Coronary artery (tissue), 2 donors: ENCODE measurements around the gene DCAF8L2.

Experiments
- DNase-seq: peaks from one replicate; pipeline ENCODE4 v3.0.0-alpha.2; 2017; ENCODE audit warnings: low spot score
- H3K27ac ChIP-seq, 2 donors: fragments of 200-600 bp; sonication (generic); one replicate each; pipeline ENCODE4 v1.5.1; 2016 to 2019
- H3K4me3 ChIP-seq: fragments of 200-600 bp; sonication (generic); 2 replicates; pipeline ENCODE4 v1.5.1; 2016; ENCODE audit warnings: mild to moderate bottlenecking, moderate library complexity
- TF ChIP-seq, protein P1 (sequence below): fragments of 200-600 bp; sonication (generic); IDR thresholded peaks from one replicate; pipeline ENCODE4 v1.5.1; 2019; ENCODE audit warnings: antibody characterized with exemption

Gene DCAF8L2

DNA sequence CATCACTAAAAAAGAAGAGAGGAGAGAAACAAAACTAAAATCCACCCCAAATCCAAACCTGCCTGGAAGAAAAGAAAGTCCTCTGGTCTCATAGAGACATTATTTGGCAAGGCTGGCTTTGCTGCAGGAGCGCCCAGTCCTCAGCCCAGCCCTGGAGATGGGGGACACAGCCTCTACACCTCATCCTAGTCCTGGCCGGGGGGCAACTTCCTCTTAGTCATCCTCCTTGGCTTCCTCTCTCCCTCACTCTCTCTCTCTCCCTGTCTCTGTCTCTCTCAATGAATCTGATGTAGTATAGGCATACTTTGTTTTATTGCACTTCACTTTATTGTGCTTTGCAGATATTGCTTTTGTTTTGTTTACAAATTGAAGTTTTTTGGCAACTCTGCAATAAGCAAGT lies 161.8 kb downstream of the DCAF8L2 start:
- no peak overlapping the region for H3K27ac ChIP-seq

DNA sequence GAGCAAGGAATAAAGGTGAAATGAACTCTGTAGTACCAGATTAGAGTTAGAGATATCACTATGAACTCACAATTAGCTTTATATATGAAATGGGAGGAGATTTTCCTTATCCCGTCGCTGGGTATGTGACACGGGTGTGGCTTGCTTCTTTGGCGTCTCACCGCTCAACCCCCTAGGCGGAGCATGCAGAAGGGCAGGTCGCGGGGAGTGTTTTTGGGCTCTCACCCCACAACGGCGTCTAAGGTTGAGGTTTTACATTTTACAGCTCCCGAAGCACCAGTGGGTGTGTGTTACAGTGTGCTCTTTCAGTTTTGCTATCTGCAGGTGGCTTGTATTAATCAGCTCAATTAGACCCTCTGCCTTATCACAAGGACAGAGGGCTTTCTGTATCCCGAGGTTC lies 175.6 kb downstream of the DCAF8L2 start:
- no peak for DNase-seq
- Histone ChIP-seq H3K4me3 (no peak overlapping the region), H3K27ac (no peak overlapping the region)
- TF ChIP-seq, protein P1, sequence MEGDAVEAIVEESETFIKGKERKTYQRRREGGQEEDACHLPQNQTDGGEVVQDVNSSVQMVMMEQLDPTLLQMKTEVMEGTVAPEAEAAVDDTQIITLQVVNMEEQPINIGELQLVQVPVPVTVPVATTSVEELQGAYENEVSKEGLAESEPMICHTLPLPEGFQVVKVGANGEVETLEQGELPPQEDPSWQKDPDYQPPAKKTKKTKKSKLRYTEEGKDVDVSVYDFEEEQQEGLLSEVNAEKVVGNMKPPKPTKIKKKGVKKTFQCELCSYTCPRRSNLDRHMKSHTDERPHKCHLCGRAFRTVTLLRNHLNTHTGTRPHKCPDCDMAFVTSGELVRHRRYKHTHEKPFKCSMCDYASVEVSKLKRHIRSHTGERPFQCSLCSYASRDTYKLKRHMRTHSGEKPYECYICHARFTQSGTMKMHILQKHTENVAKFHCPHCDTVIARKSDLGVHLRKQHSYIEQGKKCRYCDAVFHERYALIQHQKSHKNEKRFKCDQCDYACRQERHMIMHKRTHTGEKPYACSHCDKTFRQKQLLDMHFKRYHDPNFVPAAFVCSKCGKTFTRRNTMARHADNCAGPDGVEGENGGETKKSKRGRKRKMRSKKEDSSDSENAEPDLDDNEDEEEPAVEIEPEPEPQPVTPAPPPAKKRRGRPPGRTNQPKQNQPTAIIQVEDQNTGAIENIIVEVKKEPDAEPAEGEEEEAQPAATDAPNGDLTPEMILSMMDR = no peak

More for the DNA sequence above, 161.8 kb downstream of the DCAF8L2 start:
- TF ChIP-seq, protein P1 = no peak
- DNase-seq = no peak
- H3K4me3 ChIP-seq = no peak overlapping the region

DNA sequence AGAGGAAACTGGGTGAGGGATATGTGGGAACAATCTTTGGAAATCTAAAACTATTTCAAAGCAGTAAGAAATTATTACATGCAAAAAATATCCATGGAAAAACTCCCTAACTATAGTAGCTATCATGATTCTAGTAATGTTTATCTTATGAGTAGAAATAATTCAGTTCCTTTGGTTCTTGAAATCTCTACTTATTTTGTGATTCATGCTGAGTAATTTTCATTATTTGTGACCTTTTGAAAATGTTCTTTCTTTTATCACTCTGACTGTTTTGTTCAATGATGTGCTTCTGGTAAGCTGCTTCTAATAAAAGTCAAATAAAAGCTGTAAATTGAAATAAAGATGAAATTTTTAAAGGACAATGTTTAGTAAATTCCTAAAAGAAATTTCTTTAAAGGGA lies 177.2 kb downstream of the DCAF8L2 start:
- DNase-seq = no peak
- Histone ChIP-seq H3K27ac (no peak overlapping the region), H3K4me3 (no peak overlapping the region)
- TF ChIP-seq, protein P1 = no peak

DNA sequence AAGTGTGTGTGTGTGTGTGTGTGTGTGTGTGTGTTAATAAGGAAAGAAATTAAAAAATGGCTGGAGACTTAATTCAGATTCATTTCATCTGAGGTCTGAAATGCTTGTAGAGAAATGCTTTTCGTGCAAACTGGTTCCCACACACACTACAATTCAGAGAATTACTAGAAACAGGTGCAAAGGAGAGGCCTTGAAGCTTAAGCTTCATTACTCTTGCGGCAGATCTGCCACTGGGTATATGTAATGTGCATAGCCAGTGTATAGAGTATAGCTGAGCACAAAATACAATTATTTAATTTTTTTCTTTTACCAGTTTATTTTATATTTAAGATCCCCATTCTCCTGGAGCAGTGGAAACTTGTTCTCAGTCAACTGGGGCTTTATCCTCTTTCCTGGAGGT lies 185.8 kb downstream of the DCAF8L2 start:
- TF ChIP-seq, protein P1 = no peak
- no peak overlapping the region for H3K4me3 ChIP-seq
- DNase-seq = no peak
- H3K27ac ChIP-seq = no peak overlapping the region

DNA sequence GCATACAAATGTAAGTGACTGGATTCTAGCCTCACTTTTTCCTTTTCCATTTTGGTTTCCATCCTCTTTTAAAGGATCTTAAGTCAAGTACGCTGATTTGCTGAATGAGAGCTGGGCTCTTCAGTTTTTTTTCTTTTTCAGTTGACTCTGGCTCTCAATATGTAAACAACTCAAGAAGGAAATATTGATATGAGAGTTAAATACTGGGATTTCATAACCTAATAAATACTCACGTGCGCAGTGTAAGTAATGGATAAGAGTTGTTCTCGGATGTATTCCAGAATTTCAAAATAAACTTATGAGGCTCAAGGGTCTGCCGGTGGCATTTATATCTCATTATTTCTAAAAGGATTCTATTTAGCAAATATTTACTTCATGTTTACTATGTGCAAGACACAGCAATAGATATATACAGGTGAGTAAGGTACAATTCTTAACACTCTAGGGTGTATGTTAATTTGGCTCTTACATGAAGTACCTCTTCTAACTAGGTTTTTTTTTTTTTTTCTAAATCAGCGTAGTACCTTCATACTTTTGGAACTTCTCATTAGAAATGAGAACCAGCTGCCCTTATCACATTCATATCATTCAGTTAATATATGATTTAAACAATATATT lies 206.6 kb downstream of the DCAF8L2 start:
- DNase-seq = no peak
- TF ChIP-seq, protein P1 = no peak
- no peak overlapping the region for H3K27ac ChIP-seq
- H3K4me3 ChIP-seq = no peak overlapping the region

DNA sequence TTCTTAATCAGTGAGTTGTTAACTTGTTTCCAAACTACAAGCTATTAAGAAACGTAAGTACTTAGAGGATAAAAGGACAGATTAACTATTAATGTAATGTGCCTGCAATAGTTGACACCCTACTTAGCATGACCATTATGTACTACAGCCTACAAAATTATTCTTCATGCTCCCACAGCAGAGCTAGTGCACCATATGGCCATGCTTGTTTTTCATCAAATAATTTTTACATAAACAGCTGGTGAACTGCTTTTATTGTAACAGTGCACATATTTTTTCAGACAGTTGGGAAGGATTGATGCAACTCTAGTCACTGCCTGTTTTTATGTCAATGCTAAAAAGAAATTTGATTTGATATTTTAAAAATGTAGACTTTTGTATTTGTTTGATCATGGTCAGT lies 207.4 kb downstream of the DCAF8L2 start:
- DNase-seq = no peak
- H3K27ac ChIP-seq = no peak overlapping the region
- no peak overlapping the region for H3K4me3 ChIP-seq
- TF ChIP-seq, protein P1 = no peak
